ENCODE results near the gene GLMN. TPM values are rescaled to one million over a fixed set of nuclear protein-coding genes. Genes with fewer than 3 reads are reported as not detected.

GLMN gene
- 2.7 and 6.2 TPM in 2 replicates for total RNA-seq (ENCODE audit: low replicate concordance)

GRCh38 chr1:92298573-92299476, at the start of gene GLMN, which contains the start of gene RPAP2:
Gene GLMN (minus strand): TSS chr1:92298987. CDS start chr1:92297999, 988 bp downstream.
Gene RPAP2 (plus strand): TSS chr1:92299059. CDS start chr1:92299074, 15 bp downstream.

GRCh38 chr1:92217721-92218120, 81.1 kb downstream of the GLMN start, which contains the start of gene C1orf146:
Gene C1orf146 (plus strand): TSS chr1:92217915. CDS start chr1:92231421, 13,506 bp downstream.

Other genes starting within 250 kb of the GLMN start
- not detected in 2 replicates for gene SETSIP, start 223.6 kb downstream of the GLMN start, total RNA-seq (ENCODE audit: low replicate concordance)
- 2.1 and 5.1 TPM in 2 replicates for gene BTBD8, start 218.6 kb downstream of the GLMN start, total RNA-seq (ENCODE audit: low replicate concordance)
- gene C1orf146, start 81.1 kb downstream of the GLMN start, total RNA-seq (ENCODE audit: low replicate concordance) = not detected in 2 replicates
- gene RPAP2, start 72 bp upstream of the GLMN start, total RNA-seq (ENCODE audit: low replicate concordance) = 7.3 and 7.4 TPM in 2 replicates
- 0.38 TPM in 1 of 2 replicates, not detected in the other for gene GFI1, start 187.9 kb upstream of the GLMN start, total RNA-seq (ENCODE audit: low replicate concordance)

Data from smooth muscle cell of the coronary artery (primary cell).